Testis (tissue), 3 donors: Measurements from ENCODE around the gene SRGN. TPM values are rescaled to one million over a fixed set of nuclear protein-coding genes. Genes with fewer than 3 reads are reported as not detected.

Source experiments
- DNase-seq: peaks from one replicate; pipeline ENCODE4 v3.0.0-alpha.2; 2019
- H3K27ac ChIP-seq, 2 donors: fragments of 200-600 bp; sonication (generic); one replicate each; pipeline ENCODE4 v1.5.1; 2019
- H3K27me3 ChIP-seq: fragments of 200-600 bp; sonication (generic); one replicate; pipeline ENCODE4 v1.5.1; 2019
- H3K36me3 ChIP-seq: fragments of 200-600 bp; sonication (generic); one replicate; pipeline ENCODE4 v1.5.1; 2017; ENCODE audit warnings: low read depth; ENCODE audit errors: missing control alignments
- H3K4me1 ChIP-seq: fragments of 200-600 bp; sonication (generic); one replicate; pipeline ENCODE4 v1.5.1; 2019
- H3K4me3 ChIP-seq, 2 donors: fragments of 200-600 bp; sonication (generic); one replicate each; pipeline ENCODE4 v1.5.1; 2017 to 2019
- H3K9me3 ChIP-seq: fragments of 200-600 bp; sonication (generic); one replicate; pipeline ENCODE4 v1.5.1; 2017
- CTCF ChIP-seq, 3 experiments: fragments of 450-650 bp in 2 of 3; fragments of 200-600 bp in 1 of 3; sonication (generic) in 1 of 3; IDR thresholded peaks; one replicate each; pipeline ENCODE4 v1.5.1; 2016 to 2019; ENCODE audit warnings: antibody characterized with exemption in 3 of 3, mild to moderate bottlenecking in 2 of 3, moderate library complexity in 1 of 3
- POLR2A ChIP-seq: fragments of 450-650 bp; IDR thresholded peaks from one replicate; pipeline ENCODE4 v1.6.1; 2017; ENCODE audit warnings: antibody characterized with exemption, mild to moderate bottlenecking, moderate library complexity
- WGBS, 2 donors: methylation state at CpG; one replicate each; pipeline ENCODE4 v1.1.5; 2018; 5-methylcytosine and 5-hydroxymethylcytosine counted together
- intact Hi-C: fragments of 100-400 bp; cut with DNase I; formaldehyde crosslinking; loops from one replicate; pipeline ENCODE4 v1.15.1; 2023; ENCODE audit warnings: low total_unique reads
- polyA plus RNA-seq: library from polyadenylated mRNA; stranded (reverse); fragments of 350-450 nt; fragmentation: Illumina TruSeq; extraction: RNeasy Lipid Tissue Mini Kit (QIAGEN cat#74804); gene quantifications from one replicate; pipeline ENCODE4 v1.2.3, GENCODE V29; 2014; ENCODE audit warnings: low read depth, low replicate concordance; ENCODE audit not compliant: insufficient read depth
- total RNA-seq, 2 donors: library from RNA; depleted of rRNA; stranded (reverse); fragments of >200 nt; gene quantifications; one replicate each; pipeline ENCODE4 v1.2.3, GENCODE V29; 2016

SRGN gene
- total and polyA plus RNA-seq, 3 donors from 2014 or later: 25.7 to 61.1 (median 35.8) TPM

- Histone ChIP-seq H3K4me1 (no peaks in the 10 kb centered on the region), H3K36me3 (no peaks in the 10 kb centered on the region), H3K9me3 (no peaks in the 10 kb centered on the region), H3K27ac (peak overlapping the region in 1 of 2 donors; percentile 47), H3K27me3 (no peaks in the 10 kb centered on the region), H3K4me3 (no peak overlapping the region)
- TF ChIP-seq POLR2A (no peak), CTCF (IDR thresholded peaks at IDR 0.05) (peak; percentile 76 to 91 (median 83))
- intact Hi-C loops: no loop called here
- WGBS, 2 donors: 53 to 56% methylated on average over 17 of the region's 17 CpGs
- peak; percentile 94 for DNase-seq
Measured at GRCh38 chr10:69092959-69093850, 5.3 kb downstream of the SRGN start.

DNA sequence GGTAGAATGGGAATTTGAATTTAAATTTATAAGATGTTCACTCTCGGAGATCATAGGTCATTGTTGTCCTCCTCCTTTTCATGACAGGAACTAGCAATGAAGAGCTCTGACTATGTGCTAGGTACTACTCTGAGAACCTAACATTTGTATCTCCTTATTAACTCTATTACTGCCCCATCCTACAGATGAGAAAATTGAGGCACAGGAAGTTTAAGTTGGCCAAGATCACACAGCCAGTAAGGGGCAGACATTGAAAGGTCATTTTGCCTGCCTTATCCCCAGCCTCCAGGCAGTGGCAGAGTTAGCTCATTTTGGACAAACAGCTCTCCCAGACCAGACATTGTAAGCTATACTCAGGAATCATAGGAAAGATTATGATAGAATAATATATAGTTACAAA, 6.0 kb downstream of the SRGN start:
- Histone ChIP-seq H3K4me3 (no peak overlapping the region), H3K9me3 (no peaks in the 10 kb centered on the region), H3K27ac (peak overlapping the region in 1 of 2 donors; percentile 13), H3K36me3 (no peaks in the 10 kb centered on the region), H3K4me1 (no peaks in the 10 kb centered on the region), H3K27me3 (no peaks in the 10 kb centered on the region)
- 83 to 88% methylated on average over 1 of the region's 1 CpG for WGBS, 2 donors
- DNase-seq: no peak
- intact Hi-C loops: no loop called here
- TF ChIP-seq CTCF (IDR thresholded peaks at IDR 0.05): no peak
- no peak for TF ChIP-seq POLR2A

- DNase-seq: no peak
- intact Hi-C loops: no loop called here
- no peaks in the 10 kb centered on the region for H3K4me1 ChIP-seq
- 61 to 78% methylated on average over 2 of the region's 2 CpGs for WGBS, 2 donors
- H3K4me3 ChIP-seq: no peak overlapping the region
- no peak overlapping the region for H3K27ac ChIP-seq
- TF ChIP-seq CTCF (IDR thresholded peaks at IDR 0.05) (no peak), POLR2A (no peak)
- no peaks in the 10 kb centered on the region for H3K9me3 ChIP-seq
- no peaks in the 10 kb centered on the region for H3K36me3 ChIP-seq
- no peaks in the 10 kb centered on the region for H3K27me3 ChIP-seq
Measured at GRCh38 chr10:69096045-69096444, 8.1 kb downstream of the SRGN start.

DNA sequence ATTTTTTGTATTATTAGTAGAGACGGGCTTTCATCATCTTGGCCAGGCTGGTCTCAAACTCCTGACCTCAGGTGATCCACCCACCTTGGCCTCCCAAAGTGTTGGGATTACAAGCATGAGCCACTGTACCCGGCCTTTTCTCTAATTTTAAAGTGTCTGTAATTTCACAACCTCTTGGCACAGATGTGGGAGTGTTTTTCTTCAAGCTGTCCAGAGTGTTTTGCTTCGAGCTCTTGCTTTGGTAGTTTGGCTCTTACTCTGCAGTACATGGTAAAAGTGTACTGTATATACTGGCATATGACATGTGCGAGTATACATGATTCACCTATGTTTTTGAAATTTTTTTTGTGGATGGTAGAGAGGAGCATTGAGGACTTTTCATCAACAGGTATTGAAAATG, 9.8 kb downstream of the SRGN start:
- Histone ChIP-seq H3K36me3 (no peaks in the 10 kb centered on the region), H3K4me3 (no peak overlapping the region), H3K9me3 (no peaks in the 10 kb centered on the region), H3K27ac (no peak overlapping the region), H3K27me3 (no peaks in the 10 kb centered on the region), H3K4me1 (no peaks in the 10 kb centered on the region)
- no peak for DNase-seq
- intact Hi-C loops: no loop called here
- TF ChIP-seq POLR2A (no peak), CTCF (IDR thresholded peaks at IDR 0.05) (no peak)
- WGBS, 2 donors: 66 to 73% methylated on average over 4 of the region's 4 CpGs
